AG09309 (cell line): ENCODE data around the gene CALML5.

Source experiments
- DNase-seq: peaks from one replicate; pipeline ENCODE4 v3.0.0-alpha.2; 2010; ENCODE audit warnings: low read depth
- H3K4me3 ChIP-seq: 2 replicates; pipeline ENCODE4 v1.5.1; 2011; ENCODE audit warnings: mild to moderate bottlenecking, low read depth, low read length, moderate library complexity; ENCODE audit not compliant: control insufficient read depth
- CTCF ChIP-seq: IDR thresholded peaks from 2 replicates; pipeline ENCODE4 v1.5.1; 2011; ENCODE audit warnings: mild to moderate bottlenecking, low read depth, low read length, inconsistent platforms; ENCODE audit not compliant: insufficient read depth, control insufficient read depth; ENCODE audit errors: missing control alignments

The CALML5 gene

GRCh38 chr10:5482016-5482415 is 17.4 kb downstream of the CALML5 start:
- TF ChIP-seq CTCF: no peak
- DNase-seq: no peak
- H3K4me3 ChIP-seq: no peak overlapping the region

GRCh38 chr10:5481121-5481520 is 18.2 kb downstream of the CALML5 start:
- no peak for DNase-seq
- no peak for TF ChIP-seq CTCF
- H3K4me3 ChIP-seq: no peak overlapping the region

- no peak for DNase-seq
- no peak for TF ChIP-seq CTCF
- no peak overlapping the region for H3K4me3 ChIP-seq
Measured at GRCh38 chr10:5480162-5480941, 19.0 kb downstream of the CALML5 start.

GRCh38 chr10:5479481-5480161 is 19.7 kb downstream of the CALML5 start:
- H3K4me3 ChIP-seq: no peak overlapping the region
- no peak for TF ChIP-seq CTCF
- no peak for DNase-seq

GRCh38 chr10:5478694-5479305 is 20.6 kb downstream of the CALML5 start:
- no peak overlapping the region for H3K4me3 ChIP-seq
- DNase-seq: no peak

More at GRCh38 chr10:5478694-5479305, 20.6 kb downstream of the CALML5 start:
- no peak for TF ChIP-seq CTCF
